ENCODE data around the gene DDR2. TPM values are rescaled to one million over a fixed set of nuclear protein-coding genes. Genes with fewer than 3 reads are reported as not detected.

DDR2 gene
- total RNA-seq, 2 experiments from 2014 or later, result 0.22 to 0.42 TPM

DNA sequence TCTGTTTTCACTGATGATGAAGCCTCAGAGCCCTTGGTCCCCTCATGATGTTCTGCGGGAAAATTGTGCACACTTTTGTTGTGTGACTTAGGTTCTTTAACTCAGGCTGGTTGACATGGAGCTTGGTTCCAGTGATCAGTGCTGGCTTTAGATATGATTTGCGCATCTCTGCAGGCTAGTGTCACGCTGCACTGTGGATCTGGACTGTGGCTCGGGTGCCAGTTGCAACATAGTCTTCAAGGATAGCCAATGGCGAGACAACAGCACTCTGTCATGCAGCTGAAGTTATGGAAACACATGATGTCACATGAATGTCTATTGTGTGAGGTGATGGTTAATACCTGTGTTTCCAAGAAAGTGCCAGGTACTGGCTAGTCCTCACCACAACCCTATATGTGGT lies 56.7 kb downstream of the DDR2 start:
- Mint-ChIP-seq H3K4me1 (ENCODE audit: low read depth) (no peaks in the 10 kb centered on the region), H3K27me3 (peaks cover 13% of the 10 kb centered on the region), H3K36me3 (ENCODE audit: low read depth) (no peaks in the 10 kb centered on the region), H3K27ac (no peak overlapping the region), H3K9me3 (no peaks in the 10 kb centered on the region), H3K4me3 (no peak overlapping the region)
- intact Hi-C loops (cut with DNase I, micrococcal nuclease), result no loop called here
- Histone ChIP-seq H3K9me3 (ENCODE audit: control insufficient read depth in 1 of 2, insufficient read depth in 1 of 2, low read length in 2 of 2) (no peaks in the 10 kb centered on the region), H3K4me3 (ENCODE audit: low read length) (no peak overlapping the region), H3K27me3 (ENCODE audit: control insufficient read depth in 1 of 2, insufficient read depth in 2 of 2, low read length in 2 of 2) (no peaks in the 10 kb centered on the region), H3K36me3 (ENCODE audit: insufficient read depth, low read length) (no peaks in the 10 kb centered on the region), H3K27ac (ENCODE audit: low read depth in 1 of 2, low read length in 2 of 2) (no peak overlapping the region), H3K4me1 (ENCODE audit: insufficient read depth, low read length) (no peaks in the 10 kb centered on the region)
- ChIA-PET CTCF (no interaction called here), POLR2A (no interaction called here)
- DNase-seq (no peak), ATAC-seq (ENCODE audit: poor library complexity) (no peak)
- TF ChIP-seq, protein P1, sequence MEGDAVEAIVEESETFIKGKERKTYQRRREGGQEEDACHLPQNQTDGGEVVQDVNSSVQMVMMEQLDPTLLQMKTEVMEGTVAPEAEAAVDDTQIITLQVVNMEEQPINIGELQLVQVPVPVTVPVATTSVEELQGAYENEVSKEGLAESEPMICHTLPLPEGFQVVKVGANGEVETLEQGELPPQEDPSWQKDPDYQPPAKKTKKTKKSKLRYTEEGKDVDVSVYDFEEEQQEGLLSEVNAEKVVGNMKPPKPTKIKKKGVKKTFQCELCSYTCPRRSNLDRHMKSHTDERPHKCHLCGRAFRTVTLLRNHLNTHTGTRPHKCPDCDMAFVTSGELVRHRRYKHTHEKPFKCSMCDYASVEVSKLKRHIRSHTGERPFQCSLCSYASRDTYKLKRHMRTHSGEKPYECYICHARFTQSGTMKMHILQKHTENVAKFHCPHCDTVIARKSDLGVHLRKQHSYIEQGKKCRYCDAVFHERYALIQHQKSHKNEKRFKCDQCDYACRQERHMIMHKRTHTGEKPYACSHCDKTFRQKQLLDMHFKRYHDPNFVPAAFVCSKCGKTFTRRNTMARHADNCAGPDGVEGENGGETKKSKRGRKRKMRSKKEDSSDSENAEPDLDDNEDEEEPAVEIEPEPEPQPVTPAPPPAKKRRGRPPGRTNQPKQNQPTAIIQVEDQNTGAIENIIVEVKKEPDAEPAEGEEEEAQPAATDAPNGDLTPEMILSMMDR (IDR thresholded peaks at IDR 0.05), result no peak

DNA sequence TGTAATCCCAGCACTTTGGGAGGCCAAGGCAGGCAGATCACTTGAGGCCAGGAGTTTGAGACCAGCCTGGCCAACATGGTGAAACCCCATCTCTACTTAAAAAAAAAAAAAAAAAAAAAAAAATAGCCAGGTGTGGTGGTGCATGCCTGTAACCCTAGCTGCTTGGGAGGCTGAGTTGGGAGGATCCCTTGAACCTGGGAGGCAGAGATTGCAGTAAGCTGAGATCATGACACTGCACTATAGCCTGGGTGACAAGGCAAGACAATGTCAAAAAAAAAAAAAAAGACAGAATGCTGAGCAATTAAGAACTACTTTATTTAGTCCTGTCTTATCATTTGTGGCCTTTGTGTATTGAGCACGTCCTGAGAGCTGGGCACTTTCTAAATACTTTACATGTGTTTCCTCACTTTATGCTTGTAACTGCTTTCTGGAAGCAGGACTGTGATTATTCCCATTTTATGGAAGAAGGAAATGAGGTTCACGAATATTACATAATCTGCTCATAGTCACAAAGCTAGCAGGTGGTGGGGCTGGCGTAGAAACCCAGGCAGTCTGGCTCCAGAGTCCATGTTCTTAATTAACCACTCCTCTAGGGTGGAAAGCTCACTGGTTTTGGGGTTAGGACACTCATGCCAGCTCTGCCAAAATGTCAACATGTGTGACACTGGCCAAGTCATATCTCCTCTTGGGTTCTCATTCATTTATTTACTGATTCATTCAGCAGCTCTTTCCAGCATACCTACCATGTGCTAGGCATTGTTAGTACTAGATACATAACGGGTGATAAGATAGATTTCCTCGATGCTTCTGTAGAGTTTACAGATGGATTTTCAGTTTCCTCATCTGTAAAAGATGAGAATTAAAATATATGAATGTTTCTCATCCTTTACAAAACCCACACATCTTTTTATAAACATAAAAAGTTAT lies 57.7 kb downstream of the DDR2 start:
- ChIA-PET CTCF (no interaction called here), POLR2A (no interaction called here)
- ATAC-seq (ENCODE audit: poor library complexity) (no peak), DNase-seq (no peak)
- no peaks in the 10 kb centered on the region for H3K4me1 Mint-ChIP-seq (ENCODE audit: low read depth)
- H3K27ac Mint-ChIP-seq, result no peak overlapping the region
- Histone ChIP-seq H3K4me3 (ENCODE audit: low read length) (no peak overlapping the region), H3K36me3 (ENCODE audit: insufficient read depth, low read length) (no peaks in the 10 kb centered on the region), H3K4me1 (ENCODE audit: insufficient read depth, low read length) (no peaks in the 10 kb centered on the region), H3K27me3 (ENCODE audit: control insufficient read depth in 1 of 2, insufficient read depth in 2 of 2, low read length in 2 of 2) (no peaks in the 10 kb centered on the region), H3K9me3 (ENCODE audit: control insufficient read depth in 1 of 2, insufficient read depth in 1 of 2, low read length in 2 of 2) (no peaks in the 10 kb centered on the region), H3K27ac (ENCODE audit: low read depth in 1 of 2, low read length in 2 of 2) (no peak overlapping the region)
- H3K9me3 Mint-ChIP-seq, result no peaks in the 10 kb centered on the region
- peaks cover 13% of the 10 kb centered on the region for H3K27me3 Mint-ChIP-seq
- intact Hi-C loops (cut with DNase I, micrococcal nuclease), result no loop called here
- TF ChIP-seq, protein P1 (IDR thresholded peaks at IDR 0.05), result no peak
- no peaks in the 10 kb centered on the region for H3K36me3 Mint-ChIP-seq (ENCODE audit: low read depth)
- no peak overlapping the region for H3K4me3 Mint-ChIP-seq

DNA sequence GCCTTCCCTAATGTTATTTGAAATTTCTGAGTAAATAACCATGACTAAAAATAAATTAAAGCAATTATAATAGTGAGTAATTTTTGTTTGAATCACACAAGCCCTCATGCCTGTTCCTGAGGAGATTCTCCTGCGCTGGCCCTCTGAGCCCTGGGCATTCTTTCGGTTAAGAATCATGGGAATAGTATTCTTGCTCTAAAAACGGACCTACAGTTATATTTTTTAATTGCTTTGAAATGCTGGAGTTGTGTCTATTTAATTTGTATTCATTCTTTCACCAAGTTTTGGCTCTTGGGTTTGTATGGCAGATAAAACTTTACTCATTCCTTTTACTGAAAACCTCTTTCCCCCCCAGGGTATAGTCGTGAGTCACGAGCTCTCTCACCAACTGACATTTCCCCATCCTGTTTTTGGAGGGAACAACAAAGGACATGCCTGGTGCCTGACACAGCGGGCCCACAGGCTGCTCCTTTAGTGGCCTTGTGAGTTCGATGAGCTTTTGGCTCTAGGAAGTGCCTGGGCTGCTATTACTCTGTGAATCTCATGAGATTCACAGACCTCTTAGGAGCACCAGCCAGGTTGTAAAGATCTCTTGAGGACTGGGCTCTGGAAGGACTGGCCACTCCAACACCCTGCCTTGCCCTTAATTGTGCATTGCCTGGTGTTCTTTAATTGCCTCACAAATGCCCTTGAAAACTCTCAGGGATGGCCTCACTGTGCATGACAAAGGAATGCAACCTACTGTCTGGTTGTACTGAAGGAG lies 58.6 kb downstream of the DDR2 start:
- no peak for ATAC-seq (ENCODE audit: poor library complexity)
- H3K36me3 Mint-ChIP-seq (ENCODE audit: low read depth), result no peaks in the 10 kb centered on the region
- TF ChIP-seq, protein P1 (IDR thresholded peaks at IDR 0.05), result no peak
- Histone ChIP-seq H3K4me1 (ENCODE audit: insufficient read depth, low read length) (no peaks in the 10 kb centered on the region), H3K27me3 (ENCODE audit: control insufficient read depth in 1 of 2, insufficient read depth in 2 of 2, low read length in 2 of 2) (no peaks in the 10 kb centered on the region), H3K9me3 (ENCODE audit: control insufficient read depth in 1 of 2, insufficient read depth in 1 of 2, low read length in 2 of 2) (no peaks in the 10 kb centered on the region), H3K36me3 (ENCODE audit: insufficient read depth, low read length) (no peaks in the 10 kb centered on the region), H3K27ac (ENCODE audit: low read depth in 1 of 2, low read length in 2 of 2) (no peak overlapping the region), H3K4me3 (ENCODE audit: low read length) (no peak overlapping the region)
- ChIA-PET POLR2A (no interaction called here), CTCF (no interaction called here)
- H3K9me3 Mint-ChIP-seq, result no peaks in the 10 kb centered on the region
- no peak overlapping the region for H3K27ac Mint-ChIP-seq
- H3K4me3 Mint-ChIP-seq, result no peak overlapping the region
- H3K4me1 Mint-ChIP-seq (ENCODE audit: low read depth), result no peaks in the 10 kb centered on the region
- H3K27me3 Mint-ChIP-seq, result peaks cover 13% of the 10 kb centered on the region
- intact Hi-C loops (cut with DNase I, micrococcal nuclease), result no loop called here
- DNase-seq, result no peak

All from CD4-positive, alpha-beta T cell (primary cell).